NCI-H345 (cell line): ENCODE measurements around the gene GDF9.
A peak's percentile ranks its signal among the peaks of the same experiment; 100 is the strongest.

Experiments used
- DNase-seq: peaks from one replicate; lab custom pipeline; 2025; lab: John Stamatoyannopoulos, UW

Gene GDF9, protein sequence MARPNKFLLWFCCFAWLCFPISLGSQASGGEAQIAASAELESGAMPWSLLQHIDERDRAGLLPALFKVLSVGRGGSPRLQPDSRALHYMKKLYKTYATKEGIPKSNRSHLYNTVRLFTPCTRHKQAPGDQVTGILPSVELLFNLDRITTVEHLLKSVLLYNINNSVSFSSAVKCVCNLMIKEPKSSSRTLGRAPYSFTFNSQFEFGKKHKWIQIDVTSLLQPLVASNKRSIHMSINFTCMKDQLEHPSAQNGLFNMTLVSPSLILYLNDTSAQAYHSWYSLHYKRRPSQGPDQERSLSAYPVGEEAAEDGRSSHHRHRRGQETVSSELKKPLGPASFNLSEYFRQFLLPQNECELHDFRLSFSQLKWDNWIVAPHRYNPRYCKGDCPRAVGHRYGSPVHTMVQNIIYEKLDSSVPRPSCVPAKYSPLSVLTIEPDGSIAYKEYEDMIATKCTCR

DNA sequence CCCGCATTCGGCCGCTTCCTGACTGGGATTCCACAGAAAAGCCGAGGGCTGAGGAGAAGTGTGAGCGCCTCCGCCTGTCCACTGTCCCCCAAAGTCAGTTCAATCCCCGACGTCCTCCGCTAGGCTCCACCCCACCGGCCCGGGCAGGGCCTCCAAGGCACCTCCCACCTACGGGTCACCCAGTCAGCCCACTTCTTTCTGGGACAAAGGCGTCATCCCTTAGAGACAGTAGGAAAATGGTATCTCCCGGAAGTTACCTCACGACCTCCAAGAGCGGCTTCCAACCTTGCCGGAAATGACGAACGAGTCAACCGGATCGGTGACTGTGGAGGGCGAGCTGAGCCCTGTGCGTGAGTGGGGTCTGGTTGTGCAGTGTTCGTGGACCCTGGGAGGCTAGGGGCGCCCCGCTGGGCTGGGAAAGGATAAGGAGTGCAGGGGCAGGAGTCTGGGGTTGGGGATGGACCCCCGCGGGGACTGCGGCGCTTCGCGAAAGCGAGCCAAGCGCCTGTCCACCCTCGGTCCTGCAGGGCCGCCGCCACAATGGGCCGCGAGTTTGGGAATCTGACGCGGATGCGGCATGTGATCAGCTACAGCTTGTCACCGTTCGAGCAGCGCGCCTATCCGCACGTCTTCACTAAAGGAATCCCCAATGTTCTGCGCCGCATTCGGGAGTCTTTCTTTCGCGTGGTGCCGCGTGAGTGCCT, at the start of gene GDF9, which contains the start of gene UQCRQ:
GDF9 (minus strand) TSS at position 128 of the 704 bp plus-strand sequence. CDS start 1,936 bp downstream, outside the sequence.
UQCRQ (plus strand) TSS at position 301 of the 704 bp plus-strand sequence; CDS start at position 541, 240 bp downstream.
- peak; percentile 98 for DNase-seq

DNA sequence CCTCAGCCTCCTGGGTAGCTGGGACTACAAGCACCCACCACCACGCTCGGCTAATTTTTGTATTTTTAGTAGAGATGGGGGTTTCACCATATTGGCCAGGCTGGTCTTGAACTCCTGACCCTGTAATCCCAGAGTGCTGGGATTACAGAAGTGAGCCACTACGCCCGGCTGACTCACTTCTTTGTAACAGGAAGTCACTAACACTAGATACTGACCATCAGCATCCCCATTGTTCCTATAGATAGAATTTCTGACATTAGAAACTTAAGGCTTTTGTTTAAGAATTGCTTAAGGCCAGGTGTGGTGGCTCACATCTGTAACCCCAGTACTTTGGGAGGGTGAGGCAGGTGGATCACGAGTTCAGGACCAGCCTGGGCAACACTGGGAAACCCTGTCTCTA, 49.4 kb upstream of the GDF9 start:
- no peak for DNase-seq

DNA sequence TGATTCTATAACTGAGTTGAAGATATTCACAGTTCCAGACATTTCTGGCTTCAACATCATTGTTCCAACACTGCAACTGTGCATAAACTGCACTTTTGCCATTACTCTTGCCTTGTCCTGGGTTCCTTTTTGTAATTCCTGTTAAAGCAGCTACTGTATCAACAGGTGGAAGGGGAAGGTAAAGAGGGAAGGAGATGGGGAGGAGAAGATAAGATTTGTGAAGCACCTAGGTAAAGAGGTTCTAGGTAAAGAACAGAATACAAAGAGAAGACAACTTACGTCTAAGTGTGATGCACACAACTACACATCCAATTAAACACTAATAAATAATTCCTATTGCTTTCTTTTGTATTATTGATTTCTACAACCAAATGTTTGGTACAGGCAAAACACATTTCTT, 43.4 kb upstream of the GDF9 start:
- DNase-seq, result no peak

DNA sequence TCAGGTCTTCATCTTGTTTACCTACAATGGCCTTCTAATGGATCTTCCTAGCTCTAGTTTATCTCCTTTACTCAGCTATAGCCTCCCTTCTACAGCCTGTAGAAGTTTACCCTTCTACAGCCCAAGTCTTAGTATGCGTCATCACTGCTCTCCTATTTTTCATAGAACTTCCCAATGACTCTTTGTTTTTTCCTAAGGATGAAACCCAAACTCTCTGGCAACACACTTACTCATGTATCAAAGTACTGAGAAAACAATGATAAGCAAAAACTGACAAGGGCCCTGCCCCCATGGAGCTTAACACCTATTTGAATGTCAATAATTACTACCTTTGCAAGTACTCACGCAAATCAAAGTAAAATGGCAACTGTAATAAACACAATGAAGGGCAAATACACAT, 40.9 kb upstream of the GDF9 start:
- DNase-seq, result no peak

DNA sequence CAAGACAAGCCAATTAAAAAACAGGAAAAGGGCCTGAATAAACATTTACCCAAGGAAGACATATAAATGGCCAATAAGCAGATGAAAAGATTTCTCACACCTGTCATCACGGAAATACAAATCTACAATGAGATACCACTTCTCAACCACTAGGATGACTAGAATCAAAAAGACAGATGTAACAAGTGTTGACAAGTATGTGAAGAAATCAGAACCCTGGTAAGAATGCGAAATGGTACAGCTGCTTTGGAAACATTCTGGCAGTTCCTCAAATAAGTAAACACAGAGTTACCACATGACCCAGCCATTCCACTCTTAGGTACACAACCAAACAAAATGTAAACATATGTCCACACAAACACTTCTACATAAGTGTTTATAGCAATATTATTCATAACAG, 39.7 kb upstream of the GDF9 start:
- DNase-seq, result peak; percentile 1

DNA sequence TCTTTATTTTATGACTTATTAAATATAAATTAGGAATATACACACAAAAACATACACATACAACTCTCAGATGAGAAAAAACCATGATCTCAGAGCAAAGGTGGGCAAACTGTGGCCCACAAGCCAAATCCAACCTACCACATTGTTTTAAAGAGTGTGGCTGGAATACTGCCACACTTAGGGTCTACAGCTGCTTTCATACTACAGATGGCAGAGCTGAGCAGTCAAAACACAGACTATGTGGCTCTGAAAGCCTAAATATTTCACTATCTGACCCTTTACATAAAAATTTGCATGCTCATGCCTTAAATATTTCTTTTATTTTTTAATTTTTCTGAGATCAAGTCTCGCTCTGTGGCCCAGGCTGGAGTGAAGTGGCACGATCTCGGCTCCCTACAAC, 35.5 kb upstream of the GDF9 start:
- no peak for DNase-seq

DNA sequence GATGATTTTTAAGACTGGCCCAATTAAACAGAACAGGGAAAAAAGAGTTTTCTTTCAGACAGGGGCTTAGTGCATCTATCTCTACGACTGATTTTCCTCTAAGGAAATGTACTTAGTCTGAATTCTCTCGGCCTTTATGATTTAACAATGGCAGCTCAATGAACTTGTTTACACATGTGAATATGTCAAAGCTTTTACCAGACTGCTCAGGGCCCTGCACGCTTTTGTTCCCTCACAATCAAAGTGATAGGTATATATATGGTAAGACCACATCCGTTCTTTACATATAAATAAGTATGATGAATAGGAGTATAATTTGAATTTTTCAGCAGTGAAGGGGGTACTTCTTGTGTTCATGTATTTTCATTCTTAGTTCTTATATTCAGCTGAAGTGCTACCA, 34.8 kb upstream of the GDF9 start:
- no peak for DNase-seq

DNA sequence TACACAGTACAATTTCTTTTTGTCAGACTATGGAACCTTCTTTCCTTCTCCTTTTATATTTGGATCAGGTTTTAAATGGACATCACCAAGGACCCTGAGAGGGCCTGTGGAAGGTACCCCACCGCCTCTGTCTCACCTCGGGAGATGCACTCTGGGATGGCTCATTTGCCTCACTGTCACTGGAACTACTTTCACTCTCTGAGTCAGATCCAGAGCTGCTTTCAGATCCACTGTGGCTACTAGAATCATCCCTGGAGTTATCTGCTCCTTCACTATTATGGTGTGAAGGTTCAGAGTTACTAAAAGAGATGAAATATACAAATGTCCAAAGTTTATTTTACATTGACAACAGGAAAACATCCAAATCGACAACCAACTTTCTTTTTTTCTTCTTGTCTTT, 31.8 kb upstream of the GDF9 start:
- DNase-seq, result no peak

DNA sequence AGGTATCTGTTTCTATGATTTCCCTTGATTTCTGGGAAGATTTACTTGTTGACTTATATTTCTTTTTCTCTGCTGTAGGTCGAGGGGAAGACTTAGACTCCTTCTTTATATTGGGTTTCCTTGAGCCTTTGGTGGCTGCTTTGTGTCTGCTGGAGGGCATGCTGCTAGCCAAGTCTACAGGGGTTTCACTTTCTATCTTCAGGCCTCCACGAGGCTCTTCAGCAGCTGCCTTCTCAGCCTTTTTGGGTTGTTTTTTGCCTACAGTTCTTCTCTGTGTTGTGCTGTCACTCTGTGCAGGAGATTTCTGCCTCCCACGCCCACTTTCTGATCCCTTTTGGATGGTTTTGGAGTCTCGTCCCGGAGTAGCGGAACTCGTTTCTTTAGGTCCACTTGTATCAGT, 30.4 kb upstream of the GDF9 start:
- no peak for DNase-seq

DNA sequence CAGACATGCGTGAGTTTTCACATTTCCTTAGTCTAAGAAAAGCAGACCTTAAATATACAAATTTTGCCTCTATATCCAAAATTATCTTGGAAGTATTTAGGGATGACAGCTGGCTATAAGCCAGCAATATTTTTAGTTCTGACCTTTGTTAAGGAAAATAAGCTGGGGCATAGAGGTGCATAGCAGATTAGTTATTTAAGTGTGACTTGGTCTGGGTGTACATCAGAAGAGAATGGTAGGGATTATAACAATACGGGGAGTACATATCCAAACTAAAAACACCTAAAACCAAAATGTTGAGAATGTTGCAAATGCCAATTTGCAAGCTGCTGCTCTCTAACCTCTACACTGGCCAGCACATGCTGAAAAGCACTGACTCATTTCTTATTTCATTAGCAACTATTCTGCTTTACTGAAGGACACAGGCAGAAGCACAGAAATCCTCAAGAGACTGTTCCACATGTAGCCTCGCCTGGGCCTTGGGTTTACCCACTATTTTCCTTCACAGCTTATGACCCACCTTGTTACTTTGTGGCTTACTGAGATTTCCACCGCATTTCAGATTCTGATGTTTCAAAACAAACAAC, 29.5 kb upstream of the GDF9 start:
- DNase-seq, result no peak

DNA sequence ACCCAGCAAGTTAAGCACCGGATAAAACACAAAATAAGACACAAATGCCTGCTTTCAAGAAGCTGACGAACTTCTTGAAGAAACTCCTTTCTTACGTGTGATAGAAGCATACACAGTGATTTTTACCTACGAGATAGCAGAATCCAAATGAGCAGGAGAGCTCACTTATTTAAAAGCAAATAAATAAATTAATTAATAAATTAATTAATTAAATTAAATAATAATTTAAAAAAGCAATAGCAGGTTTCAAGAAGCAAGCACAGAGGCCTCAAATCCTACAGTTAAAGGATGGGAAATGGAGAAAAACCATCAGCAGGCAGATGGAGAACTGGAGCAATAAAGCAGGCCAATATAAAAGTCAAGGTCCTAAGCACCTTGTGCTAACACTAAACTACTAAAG, 24.5 kb upstream of the GDF9 start:
- DNase-seq, result no peak

DNA sequence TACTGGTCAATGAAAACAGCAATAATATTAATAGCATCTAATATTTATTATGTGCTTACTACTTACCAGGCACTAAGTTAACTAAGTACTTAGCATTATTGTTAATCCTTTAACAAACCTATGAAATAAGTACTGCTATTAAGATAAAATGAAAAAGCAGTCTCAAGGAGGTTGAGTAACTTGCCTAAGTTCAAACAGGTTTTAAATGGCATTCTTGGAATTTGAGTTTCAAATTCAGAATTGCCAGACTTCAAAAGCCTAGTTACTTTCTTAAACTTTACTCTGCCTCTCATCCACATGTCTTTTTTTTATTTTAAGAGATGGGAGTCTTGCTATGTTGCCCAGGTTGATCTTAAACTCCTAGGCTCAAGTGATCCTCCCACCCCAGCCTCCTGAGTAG, 23.2 kb upstream of the GDF9 start:
- no peak for DNase-seq

DNA sequence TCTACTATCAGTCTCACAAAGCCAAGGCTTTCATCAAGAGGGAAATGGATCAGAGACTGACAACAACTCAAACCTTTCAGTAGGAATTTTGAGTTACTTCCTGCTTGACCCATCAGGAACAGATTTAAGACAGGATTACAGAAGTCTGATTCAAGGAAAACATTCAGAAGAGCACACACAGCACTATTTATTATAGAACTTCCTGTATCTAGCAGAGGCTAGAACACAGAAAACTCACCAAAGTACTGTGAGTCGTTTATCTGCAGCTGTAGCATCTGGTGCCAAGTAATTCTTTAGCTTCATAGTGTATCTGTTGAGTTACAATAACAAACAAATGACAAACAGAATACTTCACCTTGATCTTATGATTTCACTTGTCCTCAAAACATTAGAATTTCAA, 21.0 kb upstream of the GDF9 start:
- no peak for DNase-seq

DNA sequence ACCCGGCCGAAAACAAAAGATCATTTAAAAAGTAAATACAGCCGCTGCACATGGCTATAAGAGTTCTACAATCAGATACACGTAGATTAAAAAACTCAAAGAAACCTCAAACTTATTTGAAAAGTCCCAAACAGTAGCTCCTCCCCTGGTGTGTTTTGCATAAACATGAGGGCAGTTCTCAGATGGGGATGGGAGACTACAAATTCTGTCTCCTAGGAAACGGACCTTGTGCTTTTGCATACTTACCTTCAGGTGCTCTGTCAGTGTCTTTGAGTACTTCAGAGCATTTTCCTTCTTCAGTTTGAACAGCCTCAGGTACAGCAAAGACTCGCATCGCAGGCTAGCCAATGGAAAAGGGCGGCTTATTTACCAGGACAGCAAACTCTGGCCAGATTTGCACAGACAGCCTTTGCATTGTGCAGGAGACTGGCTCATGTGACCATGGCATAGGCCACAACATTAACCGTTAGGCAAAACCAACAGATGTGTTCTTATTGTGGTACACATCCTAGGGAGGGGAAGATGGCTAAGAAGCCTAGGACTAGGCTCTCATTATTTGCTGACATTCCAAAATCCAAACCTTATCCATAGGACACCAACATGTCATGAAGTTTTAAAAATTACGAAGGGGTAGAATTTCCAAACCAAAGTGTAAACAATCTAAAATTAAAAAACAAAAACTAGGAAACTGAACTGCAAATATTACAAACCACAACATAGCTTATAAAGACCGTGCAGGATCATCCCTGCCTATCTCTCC, 20.0 kb upstream of the GDF9 start:
- no peak for DNase-seq

DNA sequence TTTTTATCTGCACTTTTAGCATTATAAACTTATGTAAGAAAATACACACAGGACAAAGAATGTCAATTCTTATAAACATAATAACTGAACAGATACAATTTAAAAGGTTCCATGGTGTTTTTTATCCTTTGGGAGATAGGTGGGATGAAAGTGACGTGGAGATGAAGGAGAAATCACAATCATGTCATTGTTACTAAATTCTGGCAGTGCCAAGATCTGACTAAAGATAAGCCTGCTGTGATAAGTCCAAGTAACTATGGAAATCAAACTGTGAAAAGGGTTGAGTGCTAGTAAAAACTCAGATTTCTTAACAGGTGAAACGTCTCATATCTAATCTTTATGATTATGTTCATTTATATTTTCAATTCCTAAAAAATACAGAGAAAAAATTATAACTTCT, 18.3 kb upstream of the GDF9 start:
- DNase-seq, result no peak

DNA sequence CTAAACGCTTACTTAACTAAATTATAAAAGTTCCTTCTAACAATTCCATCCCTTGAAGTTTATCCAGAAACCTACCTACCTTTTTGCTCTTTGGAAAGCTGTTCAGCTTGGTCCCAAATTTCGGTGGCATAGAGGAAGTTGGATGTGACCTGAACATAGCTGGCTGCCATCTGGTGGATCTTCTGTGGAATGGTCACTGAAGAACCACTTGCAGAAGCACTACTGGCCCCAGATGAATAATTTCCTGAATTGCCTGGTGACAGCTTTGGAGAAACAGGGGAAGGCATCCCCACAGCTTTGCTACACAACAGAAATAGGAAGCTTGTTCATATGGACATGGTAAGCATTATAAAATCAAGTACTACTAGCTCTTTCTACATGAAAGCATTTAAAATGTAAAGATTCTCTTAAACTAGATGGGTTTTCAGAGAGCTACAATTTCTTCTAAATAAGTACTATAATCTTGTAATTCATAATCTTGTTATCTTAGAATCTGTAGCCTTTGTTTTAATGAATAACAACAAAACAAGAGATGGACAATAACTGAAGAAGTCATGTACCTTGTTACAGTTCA, 17.1 kb upstream of the GDF9 start:
- peak; percentile 41 for DNase-seq

DNA sequence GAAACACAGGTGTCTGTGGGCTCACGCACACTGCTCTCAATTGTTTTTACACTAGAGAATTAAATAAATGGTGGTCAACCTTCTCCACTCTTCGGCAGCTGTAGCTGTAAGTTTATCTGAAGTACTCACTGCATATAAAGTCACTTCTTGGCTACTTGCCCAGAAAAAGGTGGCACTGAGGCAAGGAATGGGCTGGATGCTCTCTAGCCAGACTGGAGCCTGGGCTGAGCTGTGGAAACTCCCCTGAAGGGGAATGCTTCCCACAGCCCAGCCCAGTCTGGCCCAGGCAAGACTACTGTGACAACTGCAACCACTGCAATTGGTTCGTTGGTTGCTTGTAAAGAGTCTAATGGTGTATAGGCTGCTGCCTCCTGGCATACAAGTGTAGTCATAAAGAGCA, 11.7 kb upstream of the GDF9 start:
- peak; percentile 53 for DNase-seq

DNA sequence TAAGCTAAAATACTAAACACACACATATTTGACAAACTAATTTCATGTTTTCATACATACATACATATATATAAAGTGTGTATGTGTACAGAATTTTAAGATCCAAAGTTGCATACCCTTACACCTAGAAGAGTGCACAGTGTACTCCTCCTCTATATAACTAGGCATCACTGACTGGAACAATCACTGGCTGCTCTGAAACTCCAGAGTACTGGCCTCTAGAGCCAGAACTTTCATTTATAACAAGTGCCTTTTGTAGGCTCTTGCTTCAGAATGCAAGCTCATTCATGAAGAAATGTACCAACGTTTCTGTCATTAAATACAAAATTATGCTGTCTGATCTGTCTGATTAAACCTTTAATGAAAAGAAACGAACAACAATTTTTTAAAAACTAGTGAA, 11.2 kb upstream of the GDF9 start:
- no peak for DNase-seq

DNA sequence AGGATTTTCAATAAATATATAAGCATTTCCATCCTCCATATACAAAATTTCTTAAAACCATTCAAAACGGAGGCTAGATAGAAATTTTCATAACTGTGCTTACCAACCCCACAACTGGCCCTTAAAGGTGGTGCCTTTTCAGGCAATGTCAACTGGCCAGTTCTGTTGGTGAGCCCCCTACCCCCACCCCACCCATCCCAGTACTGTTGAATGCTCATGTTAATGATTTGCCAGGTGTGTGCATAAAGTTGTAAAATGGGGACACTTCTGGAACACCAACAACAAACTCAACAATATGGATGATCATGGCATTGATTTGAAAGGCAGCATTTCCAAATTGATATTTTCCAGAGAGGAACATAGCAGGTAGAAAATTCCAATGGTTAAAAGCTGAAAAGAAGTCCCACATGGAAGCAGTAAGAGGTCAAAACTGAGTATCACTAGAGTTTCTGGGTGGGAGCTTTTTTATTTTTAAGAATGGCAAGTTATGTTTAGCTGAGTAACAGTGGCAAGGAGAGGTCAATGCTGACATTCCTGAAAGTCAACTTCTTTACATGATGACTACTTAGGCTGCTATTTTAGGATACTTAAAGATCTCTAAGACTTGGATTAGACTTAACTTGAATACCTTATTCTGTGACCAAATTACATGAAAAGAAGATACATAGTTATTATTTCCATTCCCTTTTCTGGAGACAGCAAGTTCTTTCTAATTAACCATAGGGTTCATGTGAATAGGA, 9.9 kb upstream of the GDF9 start:
- DNase-seq, result no peak

DNA sequence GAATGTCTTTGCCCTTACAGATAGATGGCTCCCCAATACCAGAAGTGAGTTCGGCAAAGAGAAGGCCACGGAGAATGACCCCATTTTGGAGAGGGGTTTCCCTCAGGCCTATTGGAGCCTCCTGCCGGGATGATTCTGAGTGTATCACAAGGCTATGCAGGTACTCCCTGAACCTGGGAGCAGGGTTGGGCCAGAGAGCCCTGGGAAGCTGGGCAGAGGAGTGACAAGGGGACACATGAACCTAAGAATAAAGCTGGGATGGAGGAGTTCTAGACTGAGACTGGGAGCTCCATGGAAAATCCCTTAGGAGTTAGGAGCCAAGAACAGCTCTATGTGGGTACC, 7.6 kb upstream of the GDF9 start:
- DNase-seq, result no peak
